Common myeloid progenitor, CD34-positive (primary cell): Measurements from ENCODE around the gene TM4SF20.
A peak's percentile ranks its signal among the peaks of the same experiment; 100 is the strongest.
"Not testable (repeated sequence)": the region's sequence is repeated elsewhere in the genome, so short reads cannot be mapped to it uniquely, and the experiment has no call there.

Experiments
- CTCF ChIA-PET: fragments of 350-600 bp; sonication (Branson Sonifier 250); formaldehyde crosslinking; loops from one replicate; lab custom pipeline; 2021; ENCODE audit warnings: antibody characterized with exemption; lab: Charles Lee
- POLR2A ChIA-PET: fragments of 350-600 bp; sonication (Branson Sonifier 250); formaldehyde crosslinking; loops from one replicate; lab custom pipeline; 2021; ENCODE audit warnings: antibody characterized with exemption; lab: Charles Lee
- DNase-seq, 3 donors: peaks; one replicate each; pipeline versions ENCODE4 v3.0.0 to v3.0.0-alpha.2; 2013
- H3K27ac ChIP-seq, 2 experiments: 1 replicate in 1 of 2; 2 replicates in 1 of 2; pipeline ENCODE4 v1.7.0; 2013; ENCODE audit warnings: inconsistent platforms in 2 of 2, low read length in 2 of 2, mild to moderate bottlenecking in 2 of 2, low read depth in 1 of 2, moderate library complexity in 1 of 2; ENCODE audit not compliant: severe bottlenecking in 2 of 2, insufficient read depth in 1 of 2, poor library complexity in 1 of 2
- H3K27me3 ChIP-seq, 5 experiments: replicated peaks in 2 of 5; 1 replicate in 3 of 5; 2 replicates in 2 of 5; pipeline versions ENCODE4 v1.6.1 to v1.7.0; 2013; ENCODE audit warnings: low read length in 4 of 5, mild to moderate bottlenecking in 2 of 5, moderate library complexity in 2 of 5, inconsistent platforms in 1 of 5; ENCODE audit not compliant: insufficient read depth in 5 of 5, control insufficient read depth in 4 of 5
- H3K36me3 ChIP-seq, 4 experiments: 1 replicate in 2 of 4; 2 replicates in 2 of 4; pipeline versions ENCODE4 v1.6.1 to v1.7.0; 2013; ENCODE audit warnings: low read length in 3 of 4, control low read depth in 1 of 4, mild to moderate bottlenecking in 1 of 4; ENCODE audit not compliant: control insufficient read depth in 4 of 4, insufficient read depth in 4 of 4
- H3K4me1 ChIP-seq, 4 experiments: 1 replicate in 3 of 4; 2 replicates in 1 of 4; pipeline versions ENCODE4 v1.6.1 to v1.7.1; 2013; ENCODE audit warnings: low read length in 3 of 4, mild to moderate bottlenecking in 3 of 4, control low read depth in 1 of 4, inconsistent platforms in 1 of 4, moderate library complexity in 1 of 4; ENCODE audit not compliant: control insufficient read depth in 4 of 4, insufficient read depth in 4 of 4; ENCODE audit errors: control extremely low read depth in 1 of 4
- H3K4me3 ChIP-seq, 7 experiments: 1 replicate in 4 of 7; 2 replicates in 3 of 7; pipeline versions ENCODE4 v1.5.1 to v1.7.0; 2013; ENCODE audit warnings: mild to moderate bottlenecking in 7 of 7, low read length in 6 of 7, moderate library complexity in 6 of 7, inconsistent platforms in 2 of 7, low read depth in 2 of 7, control low read depth in 1 of 7; ENCODE audit not compliant: insufficient read depth in 4 of 7, control insufficient read depth in 1 of 7; ENCODE audit errors: extremely low read depth in 1 of 7
- H3K9me3 ChIP-seq, 5 experiments: 1 replicate in 4 of 5; 2 replicates in 1 of 5; pipeline versions ENCODE4 v1.6.1 to v1.7.1; 2013; ENCODE audit warnings: low read length in 4 of 5, mild to moderate bottlenecking in 2 of 5, inconsistent platforms in 1 of 5, low read depth in 1 of 5, moderate library complexity in 1 of 5; ENCODE audit not compliant: control insufficient read depth in 4 of 5, insufficient read depth in 2 of 5; ENCODE audit errors: control extremely low read depth in 1 of 5
- WGBS: methylation state at CpG from one replicate; pipeline ENCODE4 v1.1.5; 2013; ENCODE audit not compliant: insufficient coverage; 5-methylcytosine and 5-hydroxymethylcytosine counted together

TM4SF20 gene

GRCh38 chr2:227387583-227387982 lies 8.5 kb upstream of the TM4SF20 start, which contains the start of gene SCYGR1:
SCYGR1 (minus strand) TSS chr2:227387949; CDS start chr2:227387949, 0 bp downstream.
- H3K27ac ChIP-seq, POLR2A ChIA-PET, H3K36me3 ChIP-seq, H3K27me3 ChIP-seq, H3K4me3 ChIP-seq, DNase-seq, H3K9me3 ChIP-seq: not testable (repeated sequence)
- CTCF ChIA-PET, result interaction anchor here (1.8 kb wide), 1 partner anchor 11 kb away, joined by 4 read pairs; no protein-coding TSS in a partner anchor
- peaks cover 0 to 18% (median 4%) of the 10 kb centered on the region in 4 experiments for H3K4me1 ChIP-seq
- WGBS, result 86% methylated on average over 4 of the region's 7 CpGs

- Histone ChIP-seq H3K9me3 (no peaks in the 10 kb centered on the region), H3K27ac (no peak overlapping the region), H3K4me3 (no peak overlapping the region), H3K4me1 (peaks cover 0 to 18% (median 4%) of the 10 kb centered on the region in 4 experiments), H3K27me3 (no peaks in the 10 kb centered on the region), H3K36me3 (no peaks in the 10 kb centered on the region)
- no CpG with 5 or more reads among the region's 6 CpGs for WGBS
- POLR2A ChIA-PET, result no interaction called here
- DNase-seq, result no peak
- CTCF ChIA-PET, result interaction anchor here (1.4 to 1.8 kb wide), 3 partner anchors 12 to 20 kb away, joined by 3 to 7 read pairs (median 4); no protein-coding TSS in a partner anchor
Observed at GRCh38 chr2:227386630-227387029, 7.5 kb upstream of the TM4SF20 start.

GRCh38 chr2:227383686-227384085 lies 4.6 kb upstream of the TM4SF20 start:
- no peak for DNase-seq
- peaks cover 0 to 16% (median 4%) of the 10 kb centered on the region in 4 experiments for H3K4me1 ChIP-seq
- H3K9me3 ChIP-seq, result no peaks in the 10 kb centered on the region
- CTCF ChIA-PET, result interaction anchor here (1.5 kb wide), 1 partner anchor 32 kb away, joined by 3 read pairs; no protein-coding TSS in a partner anchor
- WGBS, result 96% methylated on average over 3 of the region's 3 CpGs
- H3K4me3 ChIP-seq, result no peak overlapping the region
- no peaks in the 10 kb centered on the region for H3K36me3 ChIP-seq
- no peaks in the 10 kb centered on the region for H3K27me3 ChIP-seq
- no peak overlapping the region for H3K27ac ChIP-seq
- POLR2A ChIA-PET, result no interaction called here

GRCh38 chr2:227382241-227382835 lies 3.2 kb upstream of the TM4SF20 start:
- POLR2A ChIA-PET, H3K27me3 ChIP-seq, H3K36me3 ChIP-seq, H3K27ac ChIP-seq, DNase-seq, H3K4me3 ChIP-seq, H3K9me3 ChIP-seq: not testable (repeated sequence)
- peaks cover 0 to 13% (median 4%) of the 10 kb centered on the region in 4 experiments for H3K4me1 ChIP-seq
- CTCF ChIA-PET, result interaction anchor here (1.4 to 1.5 kb wide), 2 partner anchors 33 to 35 kb away, joined by 3 read pairs; no protein-coding TSS in a partner anchor
- WGBS, result no CpG with 5 or more reads among the region's 2 CpGs

GRCh38 chr2:227378371-227378782 lies 729 bp downstream of the TM4SF20 start:
- no peaks in the 10 kb centered on the region for H3K9me3 ChIP-seq
- DNase-seq, result no peak
- no peaks in the 10 kb centered on the region for H3K36me3 ChIP-seq
- POLR2A ChIA-PET, result no interaction called here
- no peak overlapping the region for H3K27ac ChIP-seq
- no peaks in the 10 kb centered on the region for H3K4me1 ChIP-seq
- no peak overlapping the region for H3K4me3 ChIP-seq
- CTCF ChIA-PET, result interaction anchor here (0.9 to 1.0 kb wide), 2 partner anchors 24 to 28 kb away, joined by 3 read pairs; no protein-coding TSS in a partner anchor
- 100% methylated on average over 3 of the region's 4 CpGs for WGBS
- no peaks in the 10 kb centered on the region for H3K27me3 ChIP-seq

GRCh38 chr2:227377467-227378351 lies 1.4 kb downstream of the TM4SF20 start:
- DNase-seq, result peak in 2 of 3 donors; percentile 14 to 37
- H3K27ac ChIP-seq, result no peak overlapping the region
- no peak overlapping the region for H3K4me3 ChIP-seq
- H3K27me3 ChIP-seq, result no peaks in the 10 kb centered on the region
- ChIA-PET POLR2A (no interaction called here), CTCF (interaction anchor here (1.0 to 1.4 kb wide), 2 partner anchors 16 to 27 kb away, joined by 3 read pairs; no protein-coding TSS in a partner anchor)
- WGBS, result 91% methylated on average over 8 of the region's 8 CpGs
- no peaks in the 10 kb centered on the region for H3K9me3 ChIP-seq
- no peaks in the 10 kb centered on the region for H3K36me3 ChIP-seq
- H3K4me1 ChIP-seq, result no peaks in the 10 kb centered on the region
